ENCODE measurements around the gene ABLIM1.

Gene ABLIM1

GRCh38 chr10:114645706-114646105, 12.4 kb downstream of the ABLIM1 start:
- DNase-seq = no peak

DNA sequence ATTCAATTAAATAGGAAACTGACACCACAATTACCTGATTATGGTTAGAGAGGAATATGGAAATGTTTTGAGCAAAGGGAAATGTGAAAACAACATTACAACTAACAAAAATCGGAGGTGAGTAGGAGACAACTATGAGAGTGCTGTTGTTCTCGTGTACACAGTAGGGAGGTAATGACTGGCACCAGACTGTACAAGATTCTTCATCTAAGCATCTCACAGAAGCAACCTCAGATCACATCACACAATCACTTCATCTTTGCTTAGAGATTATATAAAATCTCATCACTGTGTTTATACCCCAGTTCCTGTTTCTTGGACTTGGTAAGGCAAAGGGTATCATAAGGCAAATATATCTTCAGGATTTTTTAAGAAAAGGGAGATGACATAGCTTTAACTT, 14.9 kb downstream of the ABLIM1 start:
- DNase-seq = no peak

- no peak for DNase-seq
Observed at GRCh38 chr10:114642729-114643128, 15.3 kb downstream of the ABLIM1 start.

DNA sequence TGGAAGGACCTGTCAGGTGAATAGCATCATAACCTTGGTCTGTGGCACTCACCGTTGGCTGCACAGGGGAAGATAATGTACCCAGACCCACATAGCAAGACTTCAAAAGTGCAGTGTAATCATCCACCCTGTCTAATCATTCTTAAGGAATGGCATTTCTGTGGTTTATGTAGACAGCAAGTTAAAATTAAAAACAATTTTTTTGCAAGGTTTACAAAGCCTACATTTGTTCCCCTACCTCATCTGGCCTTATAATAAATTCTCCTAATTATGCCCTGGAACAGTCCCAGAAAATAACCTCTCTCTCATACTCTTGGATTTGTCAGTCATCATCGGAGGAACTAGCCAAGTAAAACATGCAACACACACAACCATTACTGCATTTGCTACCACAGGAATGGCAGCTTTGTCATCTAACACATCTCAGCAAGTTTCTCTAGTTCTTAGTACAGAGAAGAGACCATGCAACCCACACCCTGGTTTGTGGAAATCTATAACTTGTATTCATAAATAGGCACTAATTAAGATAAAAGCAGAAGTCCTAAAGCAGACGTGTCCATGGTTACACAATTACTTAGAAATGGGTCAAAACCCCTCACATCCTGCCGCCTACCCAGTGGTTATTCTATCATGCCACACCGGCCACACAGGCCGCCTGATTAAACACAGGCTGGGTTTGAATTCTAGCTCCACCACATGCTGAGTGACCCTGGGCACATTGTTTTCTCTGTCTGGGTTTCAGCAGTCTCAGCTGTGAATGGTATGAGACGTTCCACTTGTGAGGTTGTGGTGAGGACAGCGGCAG, 19.1 kb downstream of the ABLIM1 start:
- DNase-seq = no peak

GRCh38 chr10:114635797-114636550, 22.1 kb downstream of the ABLIM1 start:
- no peak for DNase-seq

- no peak for DNase-seq
Observed at GRCh38 chr10:114635101-114635500, 23.0 kb downstream of the ABLIM1 start.

DNA sequence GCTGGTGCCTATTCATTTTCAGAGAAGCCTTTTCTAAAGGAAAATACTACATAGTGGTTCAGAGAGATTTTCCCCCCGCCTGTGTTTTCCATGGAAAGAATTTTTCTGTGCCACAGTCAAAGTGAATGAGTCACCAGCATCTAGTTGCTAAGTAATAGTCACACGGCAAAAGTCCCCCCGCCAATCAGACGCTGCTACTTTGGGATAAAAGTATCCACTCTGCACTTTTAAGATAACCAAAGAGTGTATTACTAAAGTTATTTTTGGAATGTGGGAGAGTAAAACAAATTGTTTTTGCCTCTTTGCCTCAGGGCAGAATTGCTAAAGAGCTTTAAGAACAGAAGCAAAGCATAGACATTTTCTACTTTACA, 23.5 kb downstream of the ABLIM1 start:
- no peak for DNase-seq

DNA sequence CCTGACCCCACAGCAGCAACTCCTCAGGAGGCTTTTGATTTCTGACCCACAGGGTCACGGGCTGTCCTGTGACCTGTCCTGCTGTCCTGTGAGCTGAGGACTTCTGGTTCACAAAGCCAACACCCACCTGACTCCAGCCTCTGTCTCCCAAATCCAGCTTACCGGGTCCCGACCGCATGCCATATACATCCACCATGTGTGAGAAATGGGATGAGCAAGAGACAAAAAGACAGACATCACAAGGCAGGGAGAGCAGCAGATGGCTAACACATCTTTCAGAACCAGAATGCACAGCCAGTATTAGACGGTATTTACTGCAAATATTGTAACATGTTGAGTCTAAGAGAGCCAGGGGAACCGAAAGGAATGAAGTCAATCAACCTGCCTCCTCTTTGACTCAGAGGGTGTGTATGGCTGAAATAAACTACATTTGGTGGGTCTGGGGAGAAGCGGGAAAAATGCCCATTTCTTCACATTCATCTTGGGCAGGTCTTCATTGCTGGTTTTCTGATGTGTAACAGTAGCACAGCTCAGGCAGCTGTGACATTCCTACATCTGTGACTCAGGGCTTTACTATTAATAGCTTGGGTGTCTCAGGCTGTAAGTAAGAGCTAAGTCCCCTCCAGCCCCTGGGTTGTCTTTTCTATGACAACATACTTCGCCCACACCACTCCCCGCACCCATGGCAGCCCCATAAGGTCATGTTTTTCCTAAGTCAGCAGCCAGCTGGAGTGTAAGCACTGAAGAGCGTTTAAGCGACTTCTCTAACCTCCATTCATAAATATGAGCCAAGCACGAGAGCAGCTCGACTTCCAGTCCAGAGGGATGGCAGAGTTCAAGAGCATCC, 25.0 kb downstream of the ABLIM1 start:
- DNase-seq = no peak

DNA sequence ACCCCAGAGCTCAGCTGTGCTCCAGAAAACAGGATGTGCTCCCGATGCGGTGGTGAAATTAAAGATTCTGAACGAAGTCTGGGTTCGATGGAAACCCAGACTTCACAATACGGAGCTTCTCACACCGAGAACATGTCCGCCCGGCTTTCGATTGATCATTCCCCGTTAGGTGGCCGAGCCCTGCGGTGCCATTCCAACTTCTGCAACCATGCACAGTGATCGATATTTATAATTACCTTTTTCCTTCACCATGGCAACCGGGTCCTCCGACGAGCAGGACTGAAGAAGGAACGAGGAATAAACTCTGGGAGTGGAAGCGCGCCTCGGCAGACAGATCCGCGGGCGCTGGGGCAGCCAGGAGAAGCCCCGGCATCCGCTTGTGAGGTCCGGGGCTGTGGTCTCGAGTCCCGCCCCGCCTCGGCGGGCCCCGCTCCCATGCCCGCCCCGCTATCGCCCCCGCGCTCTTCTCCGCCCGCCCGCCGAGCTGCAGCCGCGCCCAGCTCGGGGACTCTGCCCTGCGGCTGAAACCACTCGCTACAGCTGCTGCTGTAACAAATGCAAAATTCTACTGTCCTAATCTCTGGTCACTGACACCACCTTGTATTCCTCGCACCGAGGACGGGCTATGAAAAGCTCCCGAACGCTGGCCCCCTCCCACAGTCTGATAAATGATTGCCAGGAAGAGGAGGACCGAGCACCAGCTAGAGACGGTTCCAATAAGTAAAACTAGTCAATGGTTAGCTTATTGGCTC, 26.2 kb downstream of the ABLIM1 start:
- no peak for DNase-seq

DNA sequence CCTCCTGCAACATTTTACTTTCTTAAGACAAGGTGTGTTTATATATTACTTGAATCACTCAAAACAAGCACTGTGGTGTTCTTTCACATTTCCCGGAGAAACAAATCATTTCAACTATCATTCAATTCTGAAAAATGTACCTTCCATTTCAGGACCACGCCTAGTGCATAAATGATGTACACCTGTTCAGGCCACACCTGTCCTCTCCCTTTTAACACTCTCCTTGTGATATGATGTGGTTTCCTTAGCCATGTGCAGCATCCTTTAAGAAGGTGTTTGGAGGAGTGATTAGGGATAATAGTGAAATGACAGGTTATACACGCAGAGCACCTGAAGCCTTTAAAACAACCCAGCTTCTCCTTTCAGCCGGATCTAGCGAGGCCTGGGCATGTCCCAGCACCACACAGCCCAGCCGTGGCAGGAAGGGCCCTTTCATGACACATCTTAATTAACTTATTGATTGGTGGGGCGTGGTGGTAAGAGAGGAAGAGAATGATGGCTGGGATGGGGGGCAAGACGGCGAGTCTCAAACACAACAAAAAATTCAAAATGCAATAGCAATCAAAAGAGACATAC, 26.9 kb downstream of the ABLIM1 start:
- DNase-seq = no peak

- no peak for DNase-seq
Observed at GRCh38 chr10:114629824-114630730, 28.0 kb downstream of the ABLIM1 start.

DNA sequence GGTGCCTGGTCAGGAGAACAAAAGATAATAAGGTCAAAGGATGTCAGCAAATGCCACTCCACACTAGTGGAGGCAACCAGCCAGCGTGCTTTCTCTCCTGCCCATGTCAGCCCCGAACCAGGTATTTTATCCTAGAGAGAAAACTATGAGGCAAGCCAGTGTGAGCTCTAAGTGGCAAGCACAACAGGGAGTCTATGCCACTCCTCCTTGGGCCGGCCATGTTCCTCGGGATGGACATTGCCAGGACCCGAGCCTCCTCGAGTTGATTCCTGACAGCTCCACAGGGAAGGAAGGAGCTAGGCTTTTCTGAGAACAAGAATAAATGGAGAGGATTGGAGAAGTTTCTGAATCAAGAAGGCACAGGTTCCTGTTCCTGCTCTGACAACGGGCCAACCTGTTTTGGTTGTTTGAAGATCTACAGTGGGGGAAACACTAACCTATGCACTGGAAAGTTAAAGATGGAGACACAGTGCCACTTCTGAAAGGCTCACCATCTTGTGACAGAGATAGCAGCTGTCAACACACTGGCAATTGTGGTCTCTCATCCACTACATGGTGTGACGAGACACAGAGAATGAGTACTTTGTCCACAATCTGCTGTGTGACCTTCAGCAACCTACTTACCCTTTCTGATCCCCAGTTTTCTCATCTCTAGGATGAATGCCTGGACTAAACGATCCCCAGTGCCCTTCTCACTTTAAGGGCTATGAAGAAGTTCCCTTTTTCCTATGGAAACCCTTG, 28.8 kb downstream of the ABLIM1 start:
- no peak for DNase-seq

- no peak for DNase-seq
Observed at GRCh38 chr10:114628106-114628505, 30.0 kb downstream of the ABLIM1 start.

DNA sequence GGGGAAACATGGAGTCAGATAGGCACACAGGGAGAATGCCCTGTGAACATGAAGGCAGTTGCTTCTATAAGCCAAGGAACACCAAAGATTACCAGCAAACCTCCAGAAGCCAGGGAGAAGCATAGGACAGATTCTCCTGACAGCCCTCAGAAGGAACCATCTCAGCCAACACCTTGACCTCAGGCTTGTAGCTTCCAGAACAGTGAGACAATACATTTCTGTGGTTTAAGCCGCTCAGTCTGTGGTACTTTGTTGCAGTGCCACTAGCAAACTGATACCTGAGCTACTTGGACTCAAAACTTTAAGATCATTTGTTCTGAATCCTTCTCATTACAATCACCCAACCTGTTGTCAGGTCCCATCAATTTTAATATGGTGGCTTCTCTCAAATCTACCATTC, 31.2 kb downstream of the ABLIM1 start:
- no peak for DNase-seq

GRCh38 chr10:114624951-114625780, 32.9 kb downstream of the ABLIM1 start:
- DNase-seq = no peak

DNA sequence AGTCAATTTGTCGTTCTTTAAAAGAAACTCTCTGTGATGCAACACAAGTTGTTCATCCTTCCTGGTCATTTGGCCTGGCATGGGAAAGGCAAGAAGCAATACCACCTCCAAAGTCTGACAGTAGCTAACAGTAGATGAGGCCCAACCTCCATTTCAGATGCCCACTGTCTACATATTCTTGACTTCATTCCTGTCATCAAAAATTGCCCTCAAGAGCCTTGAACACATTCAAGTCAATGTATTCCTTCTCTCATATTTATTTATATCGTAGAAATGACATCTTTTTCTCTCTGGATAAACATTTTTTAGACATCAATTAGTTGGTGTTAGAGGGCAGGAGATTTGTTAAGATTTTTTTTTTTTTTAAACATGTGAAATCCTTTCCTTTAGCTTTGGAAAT, 33.7 kb downstream of the ABLIM1 start:
- DNase-seq = no peak

GRCh38 chr10:114623661-114624294, 34.3 kb downstream of the ABLIM1 start:
- DNase-seq = no peak

DNA sequence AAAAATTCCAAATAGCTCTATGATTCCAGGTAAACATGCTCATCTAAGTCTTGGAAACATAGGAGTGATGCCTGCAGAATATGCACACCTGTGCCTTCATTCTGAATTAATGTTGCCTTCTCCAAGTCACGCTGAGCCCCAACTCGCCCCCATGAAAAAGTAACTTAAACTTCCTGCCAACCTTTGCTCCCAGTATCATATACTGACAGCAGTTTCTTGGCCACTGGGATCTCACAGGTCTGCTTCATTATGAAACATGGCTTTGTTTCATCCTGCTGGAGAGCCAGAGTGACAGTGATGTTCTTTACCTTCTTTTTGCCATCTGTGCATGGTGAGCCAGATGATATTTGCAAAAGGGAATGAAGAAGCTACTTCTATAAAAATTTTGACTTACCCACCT, 34.9 kb downstream of the ABLIM1 start:
- no peak for DNase-seq

DNA sequence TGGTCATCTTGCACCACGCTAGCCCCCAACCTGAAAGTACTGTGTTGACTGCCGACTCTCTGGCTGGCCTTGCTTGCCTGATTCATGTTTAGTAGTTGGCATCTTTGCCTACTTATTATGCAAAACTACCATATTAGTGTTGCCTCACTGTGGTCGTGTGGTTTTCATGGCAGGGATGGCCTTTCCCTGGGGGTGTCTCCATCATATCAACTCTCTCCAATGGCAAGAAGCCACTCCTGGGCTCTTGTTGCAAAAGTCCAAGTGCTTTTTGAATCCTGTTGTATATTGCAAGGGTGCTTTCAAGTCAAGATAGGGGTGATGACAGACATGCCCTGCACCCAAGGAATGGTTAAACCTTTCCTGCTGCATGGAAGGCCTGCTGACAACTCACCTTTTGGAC, 39.4 kb downstream of the ABLIM1 start:
- DNase-seq = no peak
